Measurements from ENCODE around the gene TJP2. TPM values are rescaled to one million over a fixed set of nuclear protein-coding genes. Genes with fewer than 3 reads are reported as not detected.

Gene TJP2
- total RNA-seq, 2 experiments from 2014 or later: 6.3 to 8.0 TPM

GRCh38 chr9:69211424-69212036 is 37.5 kb downstream of the TJP2 start:
- H3K4me1 Mint-ChIP-seq (ENCODE audit: low read depth): no peaks in the 10 kb centered on the region
- no peaks in the 10 kb centered on the region for H3K4me1 ChIP-seq (ENCODE audit: insufficient read depth, low read length)
- DNase-seq (no peak), ATAC-seq (ENCODE audit: poor library complexity) (no peak)
- H3K9me3 Mint-ChIP-seq: no peaks in the 10 kb centered on the region
- no peak overlapping the region for H3K4me3 ChIP-seq (ENCODE audit: low read length)
- ChIA-PET POLR2A (no interaction called here), CTCF (no interaction called here)
- no peaks in the 10 kb centered on the region for H3K36me3 ChIP-seq (ENCODE audit: insufficient read depth, low read length)
- no peak overlapping the region for H3K27ac Mint-ChIP-seq
- no peak overlapping the region for H3K27ac ChIP-seq (ENCODE audit: low read depth in 1 of 2, low read length in 2 of 2)
- no peaks in the 10 kb centered on the region for H3K27me3 Mint-ChIP-seq
- intact Hi-C loops (cut with DNase I, micrococcal nuclease): no loop called here
- no peak for TF ChIP-seq CTCF (IDR thresholded peaks at IDR 0.05)
- H3K36me3 Mint-ChIP-seq (ENCODE audit: low read depth): no peaks in the 10 kb centered on the region
- H3K27me3 ChIP-seq (ENCODE audit: control insufficient read depth in 1 of 2, insufficient read depth in 2 of 2, low read length in 2 of 2): no peaks in the 10 kb centered on the region
- H3K9me3 ChIP-seq (ENCODE audit: control insufficient read depth in 1 of 2, insufficient read depth in 1 of 2, low read length in 2 of 2): no peaks in the 10 kb centered on the region
- no peak overlapping the region for H3K4me3 Mint-ChIP-seq

- Mint-ChIP-seq H3K27me3 (no peaks in the 10 kb centered on the region), H3K27ac (no peak overlapping the region), H3K4me3 (no peak overlapping the region), H3K36me3 (ENCODE audit: low read depth) (peaks cover 3% of the 10 kb centered on the region), H3K9me3 (no peaks in the 10 kb centered on the region), H3K4me1 (ENCODE audit: low read depth) (no peaks in the 10 kb centered on the region)
- Histone ChIP-seq H3K4me3 (ENCODE audit: low read length) (no peak overlapping the region), H3K27ac (ENCODE audit: low read depth in 1 of 2, low read length in 2 of 2) (no peak overlapping the region), H3K9me3 (ENCODE audit: control insufficient read depth in 1 of 2, insufficient read depth in 1 of 2, low read length in 2 of 2) (no peaks in the 10 kb centered on the region), H3K27me3 (ENCODE audit: control insufficient read depth in 1 of 2, insufficient read depth in 2 of 2, low read length in 2 of 2) (no peaks in the 10 kb centered on the region), H3K4me1 (ENCODE audit: insufficient read depth, low read length) (no peaks in the 10 kb centered on the region), H3K36me3 (ENCODE audit: insufficient read depth, low read length) (no peaks in the 10 kb centered on the region)
- DNase-seq (no peak), ATAC-seq (ENCODE audit: poor library complexity) (no peak)
- POLR2A ChIA-PET: no interaction called here
- CTCF ChIA-PET: interaction anchor here (1.3 kb wide), 1 partner anchor 11 kb away, joined by 3 read pairs; no protein-coding TSS in a partner anchor
- intact Hi-C loops (cut with DNase I, micrococcal nuclease): no loop called here
- no peak for TF ChIP-seq CTCF (IDR thresholded peaks at IDR 0.05)
These were observed 39.6 kb downstream of the TJP2 start for GRCh38 chr9:69213647-69214046.

- Mint-ChIP-seq H3K27me3 (no peaks in the 10 kb centered on the region), H3K4me3 (no peak overlapping the region), H3K4me1 (ENCODE audit: low read depth) (no peaks in the 10 kb centered on the region), H3K9me3 (no peaks in the 10 kb centered on the region), H3K36me3 (ENCODE audit: low read depth) (peaks cover 10% of the 10 kb centered on the region), H3K27ac (no peak overlapping the region)
- H3K36me3 ChIP-seq (ENCODE audit: insufficient read depth, low read length): no peaks in the 10 kb centered on the region
- H3K27me3 ChIP-seq (ENCODE audit: control insufficient read depth in 1 of 2, insufficient read depth in 2 of 2, low read length in 2 of 2): no peaks in the 10 kb centered on the region
- ChIA-PET POLR2A (no interaction called here), CTCF (no interaction called here)
- no peaks in the 10 kb centered on the region for H3K9me3 ChIP-seq (ENCODE audit: control insufficient read depth in 1 of 2, insufficient read depth in 1 of 2, low read length in 2 of 2)
- H3K4me1 ChIP-seq (ENCODE audit: insufficient read depth, low read length): no peaks in the 10 kb centered on the region
- ATAC-seq (ENCODE audit: poor library complexity) (no peak), DNase-seq (no peak)
- TF ChIP-seq CTCF (IDR thresholded peaks at IDR 0.05): no peak
- H3K27ac ChIP-seq (ENCODE audit: low read depth in 1 of 2, low read length in 2 of 2): no peak overlapping the region
- H3K4me3 ChIP-seq (ENCODE audit: low read length): no peak overlapping the region
- intact Hi-C loops (cut with DNase I, micrococcal nuclease): no loop called here
These were observed 40.9 kb downstream of the TJP2 start for GRCh38 chr9:69214939-69215338.
